Endothelial cell of umbilical vein (primary cell): ENCODE data around the gene POU6F2. TPM values are rescaled to one million over a fixed set of nuclear protein-coding genes. Genes with fewer than 3 reads are reported as not detected.

ENCODE experiments used
- BruUV-seq: library from RNA; stranded (reverse); fragments of 400-500 nt; replicated peaks from 2 replicates; lab custom pipeline; 2021; lab: Mats Ljungman, UMichigan
- CTCF ChIA-PET: fragments of 300-600, 350-600 bp; sonication (Branson Sonifier 250); formaldehyde crosslinking; loops from one replicate; lab custom pipeline; 2021; ENCODE audit warnings: antibody characterized with exemption, inconsistent platforms; lab: Charles Lee
- POLR2A ChIA-PET: fragments of 300-600, 350-600 bp; sonication (Branson Sonifier 250); formaldehyde crosslinking; loops from one replicate; lab custom pipeline; 2021; ENCODE audit warnings: antibody characterized with exemption, inconsistent platforms; lab: Charles Lee
- DNase-seq: peaks from one replicate; pipeline ENCODE4 v3.0.0-alpha.2; 2011; ENCODE audit warnings: low read depth, low spot score
- FAIRE-seq: peaks from 2 replicates; lab custom pipeline; 2011; peaks lifted over from hg19 to GRCh38; lab: Jason Lieb, UNC
- H2AFZ ChIP-seq: 2 replicates; pipeline ENCODE4 v1.6.0; 2012; ENCODE audit warnings: low read depth, low read length, control low read depth, inconsistent platforms
- H3K27ac ChIP-seq: 2 replicates; pipeline ENCODE4 v1.5.1; 2011; ENCODE audit warnings: low read depth, mild to moderate bottlenecking, control low read depth, low read length, moderate library complexity; ENCODE audit not compliant: insufficient read depth
- H3K27me3 ChIP-seq, 2 experiments: 2 replicates each; pipeline versions ENCODE4 v1.6.0 to v1.6.1; 2011; ENCODE audit warnings: low read length in 2 of 2, mixed read lengths in 1 of 2; ENCODE audit not compliant: control insufficient read depth in 2 of 2, insufficient read depth in 2 of 2
- H3K36me3 ChIP-seq, 2 experiments: 2 replicates in 1 of 2; 3 replicates in 1 of 2; pipeline ENCODE4 v1.5.1; 2011; ENCODE audit warnings: low read length in 2 of 2, mild to moderate bottlenecking in 1 of 2, moderate library complexity in 1 of 2; ENCODE audit not compliant: control insufficient read depth in 2 of 2, insufficient read depth in 2 of 2; ENCODE audit errors: extremely low read depth in 1 of 2
- H3K4me1 ChIP-seq: 3 replicates; pipeline ENCODE4 v1.5.1; 2011; ENCODE audit warnings: mild to moderate bottlenecking, low read length; ENCODE audit not compliant: control insufficient read depth, insufficient read depth; ENCODE audit errors: extremely low read depth
- H3K4me2 ChIP-seq: 2 replicates; pipeline ENCODE4 v1.6.1; 2011; ENCODE audit warnings: low read length, control low read depth, mixed read lengths; ENCODE audit not compliant: insufficient read depth
- H3K4me3 ChIP-seq, 3 experiments: fragments of 200-600 bp in 1 of 3; sonication (generic), shearing (Covaris generic) in 1 of 3; replicated peaks in 1 of 3; 2 replicates each; pipeline ENCODE4 v1.5.1; 2011 to 2016; ENCODE audit warnings: control low read depth in 3 of 3, low read length in 3 of 3, mild to moderate bottlenecking in 2 of 3, inconsistent platforms in 1 of 3, low read depth in 1 of 3, moderate library complexity in 1 of 3; ENCODE audit not compliant: insufficient read depth in 1 of 3
- H3K79me2 ChIP-seq: 2 replicates; pipeline ENCODE4 v1.6.0; 2012; ENCODE audit warnings: low read length, inconsistent platforms; ENCODE audit not compliant: control insufficient read depth, insufficient read depth
- H3K9ac ChIP-seq: replicated peaks from 2 replicates; pipeline ENCODE3; 2011; ENCODE audit warnings: low read length, control low read depth; ENCODE audit not compliant: insufficient read depth; ENCODE audit errors: extremely low read depth
- H3K9me1 ChIP-seq: replicated peaks from 3 replicates; pipeline ENCODE4 v1.6.0; 2011; ENCODE audit warnings: mild to moderate bottlenecking, low read length; ENCODE audit not compliant: control insufficient read depth, insufficient read depth; ENCODE audit errors: extremely low read depth
- H3K9me3 ChIP-seq: replicated peaks from 2 replicates; pipeline ENCODE4 v1.5.1; 2012; ENCODE audit warnings: low read length, inconsistent platforms; ENCODE audit not compliant: control insufficient read depth, insufficient read depth
- H4K20me1 ChIP-seq: replicated peaks from 2 replicates; pipeline ENCODE3; 2011; ENCODE audit warnings: mild to moderate bottlenecking, low read length; ENCODE audit not compliant: control insufficient read depth, insufficient read depth; ENCODE audit errors: extremely low read depth
- EZH2 ChIP-seq: IDR thresholded peaks from 2 replicates; pipeline ENCODE4 v1.6.1; 2012; ENCODE audit warnings: borderline replicate concordance, low read depth, mild to moderate bottlenecking, moderate library complexity, low read length, inconsistent platforms; ENCODE audit not compliant: severe bottlenecking
- FOS ChIP-seq: IDR thresholded peaks from 2 replicates; pipeline ENCODE4 v1.6.1; 2011; ENCODE audit warnings: mild to moderate bottlenecking, low read length, moderate library complexity, borderline replicate concordance; ENCODE audit not compliant: insufficient read depth
- GATA2 ChIP-seq: IDR thresholded peaks from 2 replicates; pipeline ENCODE4 v1.7.0; 2011; ENCODE audit warnings: low read depth, mild to moderate bottlenecking, moderate library complexity, mixed read lengths, low read length; ENCODE audit not compliant: insufficient read length, insufficient read depth
- JUN ChIP-seq: IDR thresholded peaks from 2 replicates; pipeline ENCODE4 v1.6.1; 2011; ENCODE audit warnings: borderline replicate concordance, low read depth; ENCODE audit not compliant: insufficient read length, insufficient read depth
- MYC ChIP-seq: IDR thresholded peaks from one replicate; pipeline ENCODE4 v1.6.1; 2011; ENCODE audit warnings: mild to moderate bottlenecking, low read depth, low read length
- POLR2A ChIP-seq: IDR thresholded peaks from 2 replicates; pipeline ENCODE4 v1.6.1; 2012; ENCODE audit warnings: low read depth, mild to moderate bottlenecking, control low read depth, low read length
- POLR2AphosphoS5 ChIP-seq: IDR thresholded peaks from 2 replicates; pipeline ENCODE4 v1.6.1; 2012; ENCODE audit warnings: low read depth, mild to moderate bottlenecking, control low read depth, low read length, moderate library complexity; ENCODE audit not compliant: insufficient read depth
- dilution Hi-C: fragments of 300-500 bp; cut with MboI; formaldehyde crosslinking; loops from one replicate; pipeline ENCODE4 v1.15.0; 2019; ENCODE audit warnings: low sequenced_read_pairs; ENCODE audit not compliant: extremely low pct_ligation_motif_present
- intact Hi-C: fragments of 100-400 bp; cut with micrococcal nuclease; formaldehyde crosslinking; loops from one replicate; pipeline ENCODE4 v1.10.0; 2022
- polyA plus RNA-seq, 4 experiments: library from polyadenylated mRNA; depleted of rRNA in 3 of 4; stranded (reverse) in 3 of 4; unstranded in 1 of 4; fragments of >200 nt; gene quantifications; 2 replicates each; pipeline versions ENCODE4 v1.2.1 to v1.2.3, GENCODE V29; 2011 to 2012; ENCODE audit warnings: missing spikeins in 1 of 4
- total RNA-seq: library from RNA; stranded (reverse); gene quantifications from 2 replicates; pipeline ENCODE4 v1.2.3, GENCODE V29; 2021
- TF ChIP-seq, protein P1 (sequence below), 2 donors: IDR thresholded peaks; 1 replicate in 1 of 2; 2 replicates in 1 of 2; pipeline ENCODE4 v1.5.1; 2011; ENCODE audit warnings: low read length in 2 of 2, mild to moderate bottlenecking in 2 of 2, moderate library complexity in 2 of 2, control low read depth in 1 of 2, inconsistent platforms in 1 of 2, low read depth in 1 of 2; ENCODE audit not compliant: insufficient read depth in 1 of 2; ENCODE audit errors: extremely low read depth in 1 of 2
- TF ChIP-seq, protein P2 (sequence below): IDR thresholded peaks from 2 replicates; pipeline ENCODE4 v1.6.1; 2011; ENCODE audit not compliant: insufficient read depth, insufficient read length

Gene POU6F2
- total and polyA plus RNA-seq, 2 donors (not counting 3 experiments of a cell fraction or from before 2014, with no cell fraction given) = 0.29 TPM; not detected in 1

- H3K4me2 ChIP-seq = no peak overlapping the region
- no TSS peak for BruUV-seq
- no peaks in the 10 kb centered on the region for H3K9me3 ChIP-seq
- H3K4me3 ChIP-seq = no peak overlapping the region
- no peaks in the 10 kb centered on the region for H4K20me1 ChIP-seq
- no peaks in the 10 kb centered on the region for H3K9me1 ChIP-seq
- no peaks in the 10 kb centered on the region for H3K4me1 ChIP-seq
- peaks cover 0 to 1% of the 10 kb centered on the region in 2 experiments for H3K27me3 ChIP-seq
- no peak for FAIRE-seq
- intact Hi-C loops (loop anchor here (10.0 kb wide), 1 partner anchor 93 kb away; no protein-coding TSS in a partner anchor), dilution Hi-C loops (no loop called here)
- H3K79me2 ChIP-seq = no peaks in the 10 kb centered on the region
- no peaks in the 10 kb centered on the region for H3K36me3 ChIP-seq
- CTCF ChIA-PET = no interaction called here
- no peak for DNase-seq
- POLR2A ChIA-PET = no interaction called here
- H3K9ac ChIP-seq = no peak overlapping the region
- TF ChIP-seq POLR2AphosphoS5 (no peak), JUN (no peak), MYC (no peak), GATA2 (no peak), POLR2A (no peak), FOS (no peak), EZH2 (no peak)
- TF ChIP-seq, protein P1, sequence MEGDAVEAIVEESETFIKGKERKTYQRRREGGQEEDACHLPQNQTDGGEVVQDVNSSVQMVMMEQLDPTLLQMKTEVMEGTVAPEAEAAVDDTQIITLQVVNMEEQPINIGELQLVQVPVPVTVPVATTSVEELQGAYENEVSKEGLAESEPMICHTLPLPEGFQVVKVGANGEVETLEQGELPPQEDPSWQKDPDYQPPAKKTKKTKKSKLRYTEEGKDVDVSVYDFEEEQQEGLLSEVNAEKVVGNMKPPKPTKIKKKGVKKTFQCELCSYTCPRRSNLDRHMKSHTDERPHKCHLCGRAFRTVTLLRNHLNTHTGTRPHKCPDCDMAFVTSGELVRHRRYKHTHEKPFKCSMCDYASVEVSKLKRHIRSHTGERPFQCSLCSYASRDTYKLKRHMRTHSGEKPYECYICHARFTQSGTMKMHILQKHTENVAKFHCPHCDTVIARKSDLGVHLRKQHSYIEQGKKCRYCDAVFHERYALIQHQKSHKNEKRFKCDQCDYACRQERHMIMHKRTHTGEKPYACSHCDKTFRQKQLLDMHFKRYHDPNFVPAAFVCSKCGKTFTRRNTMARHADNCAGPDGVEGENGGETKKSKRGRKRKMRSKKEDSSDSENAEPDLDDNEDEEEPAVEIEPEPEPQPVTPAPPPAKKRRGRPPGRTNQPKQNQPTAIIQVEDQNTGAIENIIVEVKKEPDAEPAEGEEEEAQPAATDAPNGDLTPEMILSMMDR (IDR thresholded peaks at IDR 0.05; ENCODE audit: extremely low read depth in 1 of 2, insufficient read depth in 1 of 2, low read depth in 1 of 2, low read length in 2 of 2) = no peak
- TF ChIP-seq, protein P2, sequence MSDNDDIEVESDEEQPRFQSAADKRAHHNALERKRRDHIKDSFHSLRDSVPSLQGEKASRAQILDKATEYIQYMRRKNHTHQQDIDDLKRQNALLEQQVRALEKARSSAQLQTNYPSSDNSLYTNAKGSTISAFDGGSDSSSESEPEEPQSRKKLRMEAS = no peak
- no peak overlapping the region for H3K27ac ChIP-seq
- H2AFZ ChIP-seq = no peak overlapping the region
Observed at GRCh38 chr7:38962028-38962427, 15.7 kb upstream of the POU6F2 start.
